ENCODE data around the gene TMEM95. TPM values are rescaled to one million over a fixed set of nuclear protein-coding genes. Genes with fewer than 3 reads are reported as not detected.

The TMEM95 gene
- total and polyA plus RNA-seq, 2 of the 8 experiments (the other 6 are each of a cell fraction or from before 2014, with no cell fraction given), result not detected

DNA sequence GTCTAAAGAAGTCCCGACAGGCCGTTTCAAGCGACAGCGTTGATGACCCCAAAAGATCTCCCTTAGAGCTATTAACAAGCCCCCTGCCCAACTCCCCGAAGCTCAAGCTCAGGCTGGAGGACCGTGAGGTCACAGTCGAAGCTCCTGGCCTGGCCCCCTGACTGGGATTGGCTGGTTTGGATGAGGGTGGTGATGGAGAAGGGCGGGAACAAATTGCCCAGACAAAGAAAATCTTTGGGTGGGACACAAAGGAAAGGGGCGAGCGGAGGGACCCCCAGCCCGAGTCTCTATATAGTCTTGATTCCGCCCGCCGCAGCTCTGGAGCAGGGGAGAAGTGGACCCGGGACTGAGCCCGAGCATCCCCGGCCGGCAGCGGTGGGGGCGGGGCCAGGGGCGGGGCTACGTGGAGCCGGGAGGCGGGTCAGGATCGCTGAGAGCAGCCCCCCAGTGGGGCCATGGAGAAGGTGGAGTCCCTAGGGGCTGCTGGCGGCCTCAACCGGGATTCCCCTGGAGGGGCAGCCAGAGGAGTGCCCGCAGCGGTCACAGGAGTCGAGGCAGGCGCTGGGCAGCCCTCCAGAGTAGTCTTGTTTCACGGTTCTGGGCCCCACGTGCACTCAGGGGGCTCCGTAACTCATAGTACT is 24.8 kb upstream of the TMEM95 start:
- no peak for FAIRE-seq
- Histone ChIP-seq H2AK5ac (ENCODE audit: low read depth, low read length) (no peak overlapping the region), H3K36me3 (ENCODE audit: control insufficient read depth in 2 of 4, insufficient read depth in 4 of 4, low read length in 3 of 4) (peaks cover 0 to 4% (median under 1%) of the 10 kb centered on the region in 4 experiments; a peak in 4 of 8 replicates), H4K20me1 (replicated peaks in 1 of 2; ENCODE audit: control insufficient read depth in 1 of 2, insufficient read depth in 2 of 2, low read length in 2 of 2) (no peaks in the 10 kb centered on the region), H3K79me1 (ENCODE audit: low read depth, low read length) (peaks cover 2% of the 10 kb centered on the region; the same call in 1 of the 2 replicates), H3K4me2 (ENCODE audit: insufficient read depth in 1 of 2, low read depth in 2 of 2, low read length in 2 of 2) (peak overlapping the region; percentile 95 to 96), H2BK15ac (ENCODE audit: low read length) (peak overlapping the region; percentile 72; the same call in 1 of the 2 replicates), H4K91ac (replicated peaks; ENCODE audit: insufficient read length, low read length) (peak overlapping the region; percentile 22), H3K23ac (ENCODE audit: insufficient read length) (no peak overlapping the region), H4K8ac (ENCODE audit: extremely low read depth, insufficient read depth, low read length) (peak overlapping the region; percentile 94), H3K27me3 (replicated peaks in 1 of 4; ENCODE audit: control insufficient read depth in 3 of 4, extremely low read depth in 1 of 4, insufficient read depth in 3 of 4, low read length in 3 of 4) (no peaks in the 10 kb centered on the region; a peak in 1 of 7 replicates), H2BK20ac (ENCODE audit: low read length) (no peak overlapping the region), H2BK120ac (replicated peaks; ENCODE audit: low read depth, low read length) (no peak overlapping the region), H3K79me2 (ENCODE audit: control insufficient read depth in 1 of 2, insufficient read depth in 2 of 2, low read length in 2 of 2) (peaks cover 0 to 14% of the 10 kb centered on the region in 2 experiments; a peak in 2 of 4 replicates), H3K18ac (ENCODE audit: extremely low read depth, low read length) (peak overlapping the region; percentile 41), H4K5ac (ENCODE audit: insufficient read length, low read depth, low read length) (peak overlapping the region; percentile 28), H2BK12ac (ENCODE audit: low read depth, low read length) (0 out of 2 replicates have a peak overlapping the region, but pooled peaks have one; percentile 29), H3K14ac (ENCODE audit: insufficient read length) (no peak overlapping the region), H3K56ac (replicated peaks; ENCODE audit: insufficient read length, low read depth, low read length) (peak overlapping the region; percentile 90), H2BK5ac (ENCODE audit: low read depth, low read length) (peak overlapping the region; percentile 48; the same call in 1 of the 2 replicates), H3K4me1 (replicated peaks in 1 of 4; ENCODE audit: control insufficient read depth in 3 of 4, insufficient read depth in 4 of 4, low read length in 3 of 4) (peaks cover 0 to 19% (median 8%) of the 10 kb centered on the region in 4 experiments; a peak in 6 of 7 replicates), H3K9ac (replicated peaks in 1 of 4; ENCODE audit: extremely low read depth in 1 of 4, low read depth in 3 of 4, low read length in 3 of 4) (peak overlapping the region in 3 of 4 experiments; percentile 84 to 85 (median 84); a peak in 6 of 7 replicates), H3K4ac (replicated peaks; ENCODE audit: insufficient read length, low read depth, low read length) (peak overlapping the region; percentile 44), H3K23me2 (ENCODE audit: low read depth, low read length) (peaks cover 8% of the 10 kb centered on the region), H3K4me3 (ENCODE audit: extremely low read depth in 1 of 4, insufficient read depth in 2 of 4, low read depth in 3 of 4, low read length in 4 of 4) (peak overlapping the region; percentile 69 to 97 (median 82)), H3K27ac (ENCODE audit: low read depth, low read length) (peak overlapping the region; percentile 84), H2AFZ (ENCODE audit: low read length) (no peak overlapping the region), H3K9me3 (ENCODE audit: insufficient read depth in 2 of 2, low read depth in 1 of 2, low read length in 1 of 2) (no peaks in the 10 kb centered on the region)
- peak in 1 of 2 experiments; percentile 92 for DNase-seq (ENCODE audit: low read depth in 1 of 2, low spot score in 2 of 2)
- ChIA-PET POLR2A (ENCODE audit: partially characterized antibody) (interaction anchor here (0.6 to 13.4 kb wide), 28 partner anchors 8 to 254 kb away, joined by 3 to 223 read pairs (median 4); partner anchors contain the start of genes ACADVL, ACAP1, CHRNB1 and CLDN7), CTCF (ENCODE audit: partially characterized antibody) (interaction anchor here (0.7 to 9.3 kb wide), 12 partner anchors 15 to 358 kb away, joined by 3 to 167 read pairs (median 5); partner anchors contain the start of genes GPS2, SENP3, TMEM95 and TP53)
- WGBS, 2 experiments (ENCODE audit: extremely low coverage in 1 of 2, insufficient coverage in 1 of 2, insufficient read length in 1 of 2, insufficient replicate concordance in 2 of 2, low coverage in 1 of 2, low lambda C conversion rate in 2 of 2, missing lambda C conversion rate in 1 of 2), result 6% methylated on average over 23 of the region's 34 CpGs; no CpG with 5 or more reads in 1 of the 2 experiments
- TF ChIP-seq BCL11A (IDR thresholded peaks at IDR 0.05; ENCODE audit: low read depth in 2 of 2, low read length in 2 of 2), result no peak
- no peak for TF ChIP-seq BACH1 (IDR thresholded peaks at IDR 0.05; ENCODE audit: low read length)
- TF ChIP-seq POLR2A (IDR thresholded peaks at IDR 0.05; ENCODE audit: control extremely low read depth in 1 of 2, low read depth in 2 of 2, low read length in 2 of 2), result peak in 1 of 2 experiments; percentile 70; a peak in 2 of 3 replicates
- peak; percentile 1 for TF ChIP-seq TAF7 (optimal IDR thresholded peaks at IDR 0.05; ENCODE audit: borderline replicate concordance, low read depth, low read length)
- TF ChIP-seq POU5F1 (IDR thresholded peaks at IDR 0.05; ENCODE audit: low read depth, low read length), result no peak
- TF ChIP-seq POLR2AphosphoS5 (IDR thresholded peaks at IDR 0.05; ENCODE audit: low read depth, low read length), result 0 out of 2 replicates have a peak, but pooled peaks have one; percentile 18
- TF ChIP-seq, protein P1, sequence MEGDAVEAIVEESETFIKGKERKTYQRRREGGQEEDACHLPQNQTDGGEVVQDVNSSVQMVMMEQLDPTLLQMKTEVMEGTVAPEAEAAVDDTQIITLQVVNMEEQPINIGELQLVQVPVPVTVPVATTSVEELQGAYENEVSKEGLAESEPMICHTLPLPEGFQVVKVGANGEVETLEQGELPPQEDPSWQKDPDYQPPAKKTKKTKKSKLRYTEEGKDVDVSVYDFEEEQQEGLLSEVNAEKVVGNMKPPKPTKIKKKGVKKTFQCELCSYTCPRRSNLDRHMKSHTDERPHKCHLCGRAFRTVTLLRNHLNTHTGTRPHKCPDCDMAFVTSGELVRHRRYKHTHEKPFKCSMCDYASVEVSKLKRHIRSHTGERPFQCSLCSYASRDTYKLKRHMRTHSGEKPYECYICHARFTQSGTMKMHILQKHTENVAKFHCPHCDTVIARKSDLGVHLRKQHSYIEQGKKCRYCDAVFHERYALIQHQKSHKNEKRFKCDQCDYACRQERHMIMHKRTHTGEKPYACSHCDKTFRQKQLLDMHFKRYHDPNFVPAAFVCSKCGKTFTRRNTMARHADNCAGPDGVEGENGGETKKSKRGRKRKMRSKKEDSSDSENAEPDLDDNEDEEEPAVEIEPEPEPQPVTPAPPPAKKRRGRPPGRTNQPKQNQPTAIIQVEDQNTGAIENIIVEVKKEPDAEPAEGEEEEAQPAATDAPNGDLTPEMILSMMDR (IDR thresholded peaks at IDR 0.05; ENCODE audit: control extremely low read depth in 1 of 3, insufficient read depth in 1 of 3, low read depth in 1 of 3, low read length in 3 of 3), result no peak
- TF ChIP-seq KDM5A (IDR thresholded peaks at IDR 0.05; ENCODE audit: low read length), result no peak
- no peak for TF ChIP-seq TEAD4 (IDR thresholded peaks at IDR 0.05; ENCODE audit: low read depth, low read length)

All from H1 (cell line).